CD1c-positive myeloid dendritic cell (primary cell): ENCODE data around the gene OSBPL6.
"Not testable (repeated sequence)": the region's sequence is repeated elsewhere in the genome, so short reads cannot be mapped to it uniquely, and the experiment has no call there.

Experiments used
- DNase-seq: peaks from one replicate; pipeline ENCODE4 v3.0.0-alpha.2; 2016; ENCODE audit errors: extremely low spot score

The OSBPL6 gene

GRCh38 chr2:178193823-178194599, at the start of gene OSBPL6:
OSBPL6 (plus strand) TSS chr2:178194512; CDS start chr2:178306185, 111,673 bp downstream.
- DNase-seq = peak; percentile 68

- no peak for DNase-seq
Observed at GRCh38 chr2:178152033-178152432, 42.3 kb upstream of the OSBPL6 start.

GRCh38 chr2:178152542-178152941, 41.8 kb upstream of the OSBPL6 start:
- no peak for DNase-seq

- DNase-seq = no peak
Observed at GRCh38 chr2:178152977-178153376, 41.3 kb upstream of the OSBPL6 start.

GRCh38 chr2:178153878-178154277, 40.4 kb upstream of the OSBPL6 start:
- DNase-seq = not testable (repeated sequence)

GRCh38 chr2:178155524-178155923, 38.8 kb upstream of the OSBPL6 start:
- DNase-seq = no peak

GRCh38 chr2:178157574-178157973, 36.7 kb upstream of the OSBPL6 start:
- DNase-seq = no peak

GRCh38 chr2:178159966-178160365, 34.3 kb upstream of the OSBPL6 start:
- DNase-seq = no peak

GRCh38 chr2:178160601-178161000, 33.7 kb upstream of the OSBPL6 start:
- no peak for DNase-seq

- no peak for DNase-seq
Observed at GRCh38 chr2:178163395-178163794, 30.9 kb upstream of the OSBPL6 start.

GRCh38 chr2:178163911-178164310, 30.4 kb upstream of the OSBPL6 start:
- no peak for DNase-seq

GRCh38 chr2:178173657-178174056, 20.7 kb upstream of the OSBPL6 start:
- no peak for DNase-seq

GRCh38 chr2:178177066-178177679, 17.1 kb upstream of the OSBPL6 start:
- DNase-seq = peak; percentile 21

GRCh38 chr2:178180648-178181047, 13.7 kb upstream of the OSBPL6 start:
- not testable (repeated sequence) for DNase-seq

GRCh38 chr2:178187861-178188260, 6.5 kb upstream of the OSBPL6 start:
- no peak for DNase-seq

- no peak for DNase-seq
Observed at GRCh38 chr2:178188466-178188865, 5.8 kb upstream of the OSBPL6 start.

- DNase-seq = peak; percentile 10
Observed at GRCh38 chr2:178191004-178191508, 3.3 kb upstream of the OSBPL6 start.

- no peak for DNase-seq
Observed at GRCh38 chr2:178191511-178191910, 2.8 kb upstream of the OSBPL6 start.

GRCh38 chr2:178193496-178193822, 853 bp upstream of the OSBPL6 start:
- DNase-seq = no peak

- peak; percentile 45 for DNase-seq
Observed at GRCh38 chr2:178194600-178195389, 483 bp downstream of the OSBPL6 start.

- no peak for DNase-seq
Observed at GRCh38 chr2:178195390-178196166, 1.3 kb downstream of the OSBPL6 start.

GRCh38 chr2:178197791-178198190, 3.5 kb downstream of the OSBPL6 start:
- no peak for DNase-seq
